HG03045 (cell line): ENCODE results near the gene PRR3.
A peak's percentile ranks its signal among the peaks of the same experiment; 100 is the strongest.
"Not testable (repeated sequence)": the region's sequence is repeated elsewhere in the genome, so short reads cannot be mapped to it uniquely, and the experiment has no call there.

Experiments
- ATAC-seq: cut with Tn5 transposase; IDR thresholded peaks from one replicate; pipeline ENCODE4 v1.9.1; 2021; ENCODE audit warnings: mild to moderate bottlenecking, moderate library complexity; ENCODE audit not compliant: unreplicated experiment

The PRR3 gene, protein sequence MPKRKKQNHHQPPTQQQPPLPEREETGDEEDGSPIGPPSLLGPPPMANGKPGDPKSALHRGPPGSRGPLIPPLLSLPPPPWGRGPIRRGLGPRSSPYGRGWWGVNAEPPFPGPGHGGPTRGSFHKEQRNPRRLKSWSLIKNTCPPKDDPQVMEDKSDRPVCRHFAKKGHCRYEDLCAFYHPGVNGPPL

DNA sequence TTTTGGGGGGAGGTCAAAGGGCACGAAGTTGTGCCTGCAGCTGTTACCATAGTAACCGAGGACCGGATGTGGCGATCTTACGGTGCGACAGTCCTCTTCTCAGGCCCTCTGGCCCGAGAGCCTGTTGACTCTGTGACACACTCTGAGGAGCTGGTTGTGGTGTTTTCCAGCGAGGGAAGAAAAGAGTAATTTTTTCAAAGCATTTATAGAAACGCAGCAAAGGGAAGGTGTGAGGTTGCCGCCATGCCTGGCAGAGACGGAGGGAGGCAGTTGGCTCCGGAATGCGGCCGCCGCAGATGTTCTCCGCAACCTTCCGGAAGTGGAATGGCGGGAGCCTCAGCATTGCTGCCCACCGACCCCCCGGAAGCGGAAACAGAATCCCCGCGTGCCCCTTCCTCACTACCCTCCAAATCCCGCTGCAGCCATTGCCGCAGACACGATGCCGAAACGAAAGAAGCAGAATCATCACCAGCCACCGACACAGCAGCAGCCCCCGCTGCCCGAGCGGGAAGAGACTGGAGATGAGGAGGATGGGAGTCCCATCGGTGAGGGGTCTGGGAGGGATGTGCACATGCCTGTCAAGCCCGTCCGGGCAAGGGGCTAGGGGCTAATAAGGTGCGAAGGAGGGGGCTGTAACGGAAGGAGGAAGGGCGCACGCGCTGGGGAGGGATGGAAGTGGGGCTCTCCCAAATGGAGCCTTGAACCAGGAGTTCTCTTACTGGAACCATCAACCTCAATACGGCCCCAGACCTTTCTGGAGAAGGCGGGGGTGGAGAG, at the start of gene PRR3:
Gene PRR3, plus strand, starts transcription at position 390 of the 777 bp plus-strand sequence. Its CDS starts 50 bp downstream, at position 440.
- ATAC-seq, result peak; percentile 54

DNA sequence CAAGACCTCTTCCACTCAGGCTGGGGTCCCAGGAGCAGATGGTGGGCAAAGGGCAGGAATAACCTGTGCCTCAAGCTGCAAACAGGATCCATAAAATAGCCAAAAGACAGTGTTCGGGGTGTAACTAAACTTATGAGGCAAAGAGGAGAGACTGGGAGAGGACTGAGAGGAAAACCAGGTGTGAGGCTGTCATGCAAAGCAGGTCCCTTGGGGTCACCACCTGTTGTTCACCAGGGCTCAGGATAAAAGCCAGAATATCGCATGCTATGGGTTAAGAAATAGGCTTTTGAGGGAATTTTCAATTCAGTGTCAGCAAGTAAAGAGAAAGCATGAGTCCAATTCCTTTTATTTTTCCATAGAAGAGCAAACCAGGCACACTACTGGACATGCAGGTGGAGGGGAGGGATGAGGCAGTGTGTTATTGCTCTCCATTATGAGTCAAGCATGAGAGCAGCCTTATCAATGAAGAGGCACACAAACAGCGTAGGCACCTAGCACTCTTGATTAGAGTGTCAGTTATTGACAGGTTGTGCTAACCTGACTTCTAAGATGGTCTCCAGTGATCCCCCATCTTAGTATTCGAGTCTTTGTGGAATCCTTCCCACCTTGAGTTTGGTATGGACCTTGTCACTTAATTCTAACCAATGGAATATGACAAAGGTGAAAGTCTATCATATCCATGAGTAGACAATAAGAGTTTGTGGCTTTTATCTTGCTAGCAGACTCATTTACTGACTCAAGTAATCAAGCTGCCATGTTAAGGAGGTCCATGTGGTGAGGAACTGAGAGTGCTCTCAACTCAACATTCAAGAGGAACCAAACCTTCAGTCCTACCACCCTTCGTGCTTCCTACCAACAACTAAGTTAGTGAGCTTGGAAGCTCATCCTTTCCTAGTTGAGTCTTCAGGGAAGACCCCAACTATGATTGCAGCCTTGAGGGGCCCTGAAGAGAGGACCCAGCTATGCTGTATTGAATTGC, 49.0 kb upstream of the PRR3 start:
- ATAC-seq, result no peak

DNA sequence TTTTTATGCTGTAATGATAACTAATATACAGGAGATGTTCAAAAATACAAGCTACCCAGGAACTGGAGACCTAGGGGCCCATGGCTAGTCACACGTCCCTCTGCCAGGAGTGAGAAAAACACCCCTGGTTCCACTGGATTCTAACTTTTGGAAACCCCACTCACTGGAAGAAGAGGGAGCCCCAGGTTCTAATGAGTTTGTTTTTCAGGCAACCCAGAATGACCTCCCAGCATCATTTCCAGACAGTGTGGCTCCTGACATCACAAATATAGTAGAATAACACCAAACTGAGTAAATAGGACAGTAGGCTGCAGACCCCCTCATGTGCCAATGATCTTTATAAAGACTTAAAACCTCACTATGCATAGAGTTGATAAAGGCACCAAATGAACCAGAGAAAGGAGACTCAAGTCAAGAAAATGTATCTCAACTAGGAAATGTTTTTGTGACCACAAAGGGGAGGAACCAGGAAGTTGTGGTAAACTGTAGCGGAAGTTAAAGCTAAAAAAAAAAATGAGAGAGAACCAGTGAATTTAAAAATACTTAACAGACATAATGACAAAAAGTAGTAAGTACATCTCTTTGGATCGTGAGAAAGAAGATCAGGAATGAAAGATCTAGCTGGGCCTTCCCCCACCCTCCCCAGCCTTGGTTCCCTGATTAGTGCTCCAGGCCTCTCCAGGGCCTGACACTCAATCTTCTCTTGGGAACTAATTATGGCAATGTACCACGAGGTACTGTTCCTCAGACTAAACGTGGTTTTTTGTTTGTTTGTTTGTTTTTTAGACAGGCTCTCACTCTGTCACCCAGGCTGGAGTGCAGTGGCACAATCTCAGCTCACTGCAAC, 48.0 kb upstream of the PRR3 start:
- ATAC-seq, result no peak

DNA sequence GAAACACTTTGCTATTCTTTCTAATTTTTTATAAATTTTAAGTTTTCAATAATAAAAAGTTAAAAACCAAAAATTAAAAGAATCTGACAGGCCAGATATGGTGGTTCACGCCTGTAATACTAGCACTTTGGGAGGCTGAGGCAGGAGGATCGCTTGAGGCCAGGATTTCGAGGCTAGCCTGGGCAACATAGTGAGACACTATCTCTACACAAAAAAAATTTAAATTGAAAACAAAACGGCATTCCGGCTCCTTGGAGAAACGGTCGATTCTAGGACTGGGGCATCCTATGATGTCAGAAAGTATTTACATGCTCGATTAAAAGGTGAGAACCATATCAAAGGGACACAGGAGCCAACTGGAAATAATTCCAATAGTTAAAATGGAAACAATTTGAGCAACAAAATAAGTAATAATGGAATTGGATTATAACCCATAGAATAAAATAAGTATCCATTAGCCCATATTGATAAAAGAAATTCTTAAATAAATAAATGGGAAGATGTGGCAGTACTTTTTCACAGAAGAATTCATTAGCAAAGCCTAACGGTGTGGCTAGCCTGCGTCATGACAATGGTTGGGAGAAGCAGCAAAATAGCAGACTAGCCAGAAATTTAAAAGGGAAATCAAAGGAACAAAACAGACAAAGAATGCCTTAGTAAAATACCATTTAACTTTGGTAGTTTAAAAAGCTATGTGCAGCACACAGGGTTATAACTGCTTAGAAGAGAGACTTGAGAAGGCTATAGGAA, 46.5 kb upstream of the PRR3 start:
- no peak for ATAC-seq

DNA sequence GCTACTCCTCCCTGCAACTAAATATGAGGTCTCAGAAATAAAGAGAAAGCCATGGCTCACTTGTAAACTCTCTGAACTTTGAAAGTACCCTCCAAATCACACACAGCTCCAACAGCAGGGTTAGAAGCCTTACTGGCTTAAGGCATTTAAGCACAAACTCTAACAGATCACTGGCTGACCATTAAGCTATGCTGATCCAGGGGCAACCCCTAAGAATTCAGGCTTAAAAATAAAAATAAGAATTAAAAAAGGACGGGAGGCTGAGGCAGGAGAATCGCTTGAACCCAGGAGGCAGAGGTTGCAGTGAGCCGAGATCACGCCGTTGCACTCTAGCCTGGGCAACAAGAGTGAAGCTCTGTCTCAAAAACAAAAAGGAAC, 45.9 kb upstream of the PRR3 start:
- no peak for ATAC-seq

DNA sequence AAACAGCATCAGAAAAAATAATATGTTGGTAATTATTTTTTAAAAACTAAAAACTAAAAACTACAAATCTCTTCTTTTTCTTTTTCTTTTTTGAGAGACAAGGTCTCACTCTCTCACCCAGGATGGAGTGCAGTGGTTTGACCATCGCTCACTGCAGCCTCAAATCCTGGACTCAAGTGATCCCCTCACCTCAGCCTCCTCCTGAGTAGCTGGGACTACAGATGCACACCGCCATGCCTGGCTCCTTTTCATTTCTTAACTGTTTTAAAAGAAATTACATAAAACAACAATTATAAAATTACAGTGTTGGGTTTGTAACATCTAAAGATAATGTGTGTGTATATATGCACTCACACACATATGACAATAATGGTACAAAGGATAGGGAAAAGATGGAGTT, 43.6 kb upstream of the PRR3 start:
- ATAC-seq, result no peak

DNA sequence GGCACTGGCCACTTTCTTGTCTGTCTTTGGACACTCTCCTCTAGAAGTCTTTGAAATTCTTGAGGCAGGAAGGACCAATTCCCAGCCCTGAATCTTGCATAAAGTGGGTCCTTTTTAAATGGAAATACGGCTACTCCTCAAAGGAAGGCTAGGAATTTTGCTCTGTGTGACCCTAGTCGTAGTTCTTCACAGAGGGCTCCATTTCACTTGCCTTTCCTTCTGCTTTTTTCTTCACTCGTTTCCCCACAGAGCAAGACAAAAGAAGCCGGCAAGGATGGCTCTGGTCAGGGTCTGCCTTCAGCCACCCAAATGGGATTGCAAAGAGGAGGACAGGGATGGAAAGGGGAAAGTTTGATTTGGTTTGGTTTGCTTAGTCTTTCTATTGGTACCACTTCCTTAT, 42.0 kb upstream of the PRR3 start:
- ATAC-seq, result no peak

DNA sequence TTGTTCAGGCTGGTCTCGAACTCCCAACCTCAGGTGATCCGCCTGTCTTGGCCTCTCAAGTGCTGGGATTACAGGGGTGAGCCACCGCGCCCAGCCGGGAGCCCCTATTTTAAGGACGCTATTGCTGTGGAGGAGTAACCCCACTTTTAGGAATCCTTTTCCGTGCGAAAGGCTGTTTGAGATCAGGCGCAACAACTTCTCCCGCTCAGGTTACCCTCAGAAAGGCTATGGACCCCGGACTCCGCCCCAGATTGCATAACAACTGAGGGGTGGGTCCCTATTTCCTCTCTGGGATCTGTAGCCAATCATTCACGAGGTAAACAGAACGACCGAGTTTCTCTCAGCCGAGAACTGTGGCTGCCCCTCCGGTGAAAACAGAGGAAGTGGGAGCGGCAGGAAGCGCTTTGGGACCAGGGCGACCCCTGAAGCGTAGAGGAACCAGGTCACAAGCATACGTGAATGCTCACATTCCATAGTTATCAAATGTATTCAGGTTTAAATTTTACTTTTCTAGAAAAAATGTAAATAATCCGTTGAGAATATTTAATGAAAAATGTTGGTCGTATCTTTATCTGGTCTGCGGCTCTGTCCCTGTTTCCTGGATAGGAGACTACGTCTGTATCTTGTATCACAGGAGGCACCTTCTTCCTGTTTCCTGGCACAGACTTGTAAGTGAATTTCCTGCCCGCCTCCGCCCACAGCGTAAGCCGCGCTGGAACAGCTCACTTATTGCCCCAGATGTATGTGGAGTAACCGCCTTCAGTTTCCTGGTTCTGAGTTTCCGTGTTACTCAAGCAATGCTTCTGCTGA, 40.9 kb upstream of the PRR3 start:
- peak; percentile 70 for ATAC-seq

DNA sequence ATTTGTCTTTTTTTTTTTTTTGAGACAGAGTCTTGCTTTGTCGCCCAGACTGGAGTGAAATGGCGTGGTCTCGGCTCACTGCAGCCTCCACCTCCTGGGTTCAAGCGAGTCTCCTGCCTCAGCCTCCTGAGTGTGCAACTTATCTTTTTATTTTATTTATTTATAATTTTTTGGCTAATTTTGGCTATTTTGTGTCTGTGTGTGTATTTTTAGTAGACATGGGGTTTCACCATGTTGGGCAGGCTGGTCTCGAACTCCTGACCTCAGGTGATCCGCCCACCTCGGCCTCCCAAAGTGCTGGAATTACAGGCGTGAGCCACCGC, 40.4 kb upstream of the PRR3 start:
- ATAC-seq, result not testable (repeated sequence)

DNA sequence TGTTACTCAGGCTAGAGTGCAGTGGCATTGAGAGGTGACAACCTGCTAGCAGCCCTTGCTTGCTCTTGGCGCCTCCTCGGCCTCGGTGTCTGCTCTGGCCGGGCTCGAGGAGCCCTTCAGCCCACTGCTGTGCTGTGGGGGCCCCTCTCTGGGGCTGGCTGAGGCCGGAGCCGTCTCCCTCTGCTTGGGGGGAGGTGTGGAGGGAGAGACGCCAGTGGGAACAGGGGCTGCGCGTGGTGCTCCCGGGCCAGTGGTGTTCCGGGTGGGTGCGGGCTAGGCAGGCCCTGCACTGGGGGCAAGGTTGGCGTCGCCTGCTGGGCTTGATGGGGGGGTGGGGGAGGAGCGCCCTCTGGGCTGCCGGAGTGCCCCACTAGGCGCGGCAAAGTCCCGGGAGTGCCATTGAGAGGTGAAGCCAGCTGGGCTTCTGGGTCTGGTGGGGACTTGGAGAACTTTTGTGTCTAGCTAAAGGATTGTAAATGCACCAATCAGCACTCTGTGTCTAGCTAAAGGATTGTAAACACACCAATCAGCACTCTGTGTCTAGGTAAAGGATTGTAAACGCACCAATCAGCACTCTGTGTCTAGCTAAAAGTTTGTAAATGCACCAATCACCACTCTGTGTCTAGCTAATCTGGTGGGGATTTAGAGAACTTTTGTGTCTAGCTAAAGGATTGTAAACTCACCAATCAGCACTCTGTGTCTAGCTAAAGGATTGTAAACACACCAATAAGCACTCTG, 39.2 kb upstream of the PRR3 start:
- not testable (repeated sequence) for ATAC-seq

DNA sequence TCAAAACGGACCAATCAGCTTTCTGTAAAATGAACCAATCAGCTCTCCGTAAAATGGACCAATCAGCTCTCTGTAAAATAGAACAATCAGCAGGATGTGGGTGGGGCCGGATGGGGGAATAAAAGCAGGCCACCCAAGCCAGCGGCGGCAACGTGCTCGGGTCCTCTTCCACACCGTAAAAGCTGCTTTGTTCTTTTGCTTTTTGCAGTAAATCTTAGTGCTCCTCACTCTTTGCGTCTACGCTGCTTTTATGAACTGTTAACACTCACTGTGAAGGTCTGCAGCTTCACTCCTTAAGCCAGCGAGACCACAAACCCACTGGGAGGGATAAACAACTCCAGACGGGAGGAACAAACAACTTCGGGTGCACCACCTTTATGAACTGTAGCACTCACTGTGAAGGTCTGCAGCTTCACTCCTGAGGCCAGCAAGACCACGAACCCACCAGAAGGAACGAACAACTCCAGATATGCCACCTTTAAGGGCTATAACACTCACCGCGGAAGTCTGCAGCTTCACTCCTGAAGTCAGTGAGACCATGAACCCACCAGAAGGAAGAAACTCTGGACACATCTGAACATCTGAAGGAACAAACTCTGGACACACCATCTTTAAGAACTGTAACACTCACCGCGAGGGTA, 38.5 kb upstream of the PRR3 start:
- ATAC-seq, result not testable (repeated sequence)

DNA sequence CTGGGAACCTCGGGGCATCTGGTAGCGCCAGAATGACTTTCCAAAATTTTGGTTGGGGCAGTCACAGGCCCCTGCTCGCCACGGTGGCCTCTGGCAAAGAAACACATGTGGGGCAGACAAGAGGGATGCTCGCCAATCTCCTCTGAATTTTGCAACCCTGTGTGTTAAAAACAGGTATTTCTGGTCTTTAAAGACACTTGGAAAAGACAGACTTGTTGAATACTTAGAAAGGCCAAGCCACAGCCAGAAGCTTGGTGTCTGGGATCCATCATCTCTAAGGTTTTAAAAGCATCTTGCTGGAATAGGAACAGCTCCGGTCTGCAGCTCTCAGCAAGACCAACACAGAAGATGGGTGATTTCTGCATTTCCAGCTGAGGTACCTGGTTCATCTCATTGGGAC, 36.6 kb upstream of the PRR3 start:
- ATAC-seq, result no peak

DNA sequence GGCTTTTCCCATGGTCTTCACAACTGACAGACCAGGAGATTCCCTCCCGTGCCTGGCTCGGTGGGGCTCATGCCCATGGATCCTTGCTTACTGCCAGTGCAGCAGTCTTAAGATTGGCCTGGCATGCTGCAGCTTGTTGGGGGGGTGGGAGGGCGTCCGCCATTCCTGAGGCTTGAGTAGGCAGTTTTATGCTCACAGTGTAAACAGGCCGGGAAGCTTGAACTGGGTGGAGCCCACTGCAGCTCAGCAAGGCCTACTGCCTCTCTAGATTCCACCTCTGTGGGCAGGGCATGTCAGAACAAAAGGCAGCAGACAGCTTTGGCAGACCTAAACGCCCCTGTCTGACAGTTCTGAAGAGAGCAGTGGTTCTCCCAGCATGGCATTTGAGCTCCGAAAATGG, 36.0 kb upstream of the PRR3 start:
- ATAC-seq, result not testable (repeated sequence)

DNA sequence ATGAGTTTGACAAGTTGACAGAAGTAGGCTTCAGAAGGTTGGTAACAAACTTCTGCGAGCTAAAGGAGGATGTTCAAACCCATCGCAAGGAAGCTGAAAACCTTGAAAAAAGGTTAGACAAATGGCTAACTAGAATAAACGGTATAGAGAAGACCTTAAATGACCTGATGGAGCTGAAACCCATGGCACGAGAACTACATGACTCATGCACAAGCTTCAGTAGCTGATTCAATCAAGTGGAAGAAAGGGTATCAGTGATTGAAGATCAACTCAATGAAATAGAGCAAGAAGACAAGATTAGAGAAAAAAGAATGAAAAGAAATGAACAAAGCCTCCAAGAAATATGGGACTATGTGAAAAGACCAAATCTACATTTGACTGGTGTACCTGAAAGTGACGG, 35.1 kb upstream of the PRR3 start:
- ATAC-seq, result not testable (repeated sequence)

DNA sequence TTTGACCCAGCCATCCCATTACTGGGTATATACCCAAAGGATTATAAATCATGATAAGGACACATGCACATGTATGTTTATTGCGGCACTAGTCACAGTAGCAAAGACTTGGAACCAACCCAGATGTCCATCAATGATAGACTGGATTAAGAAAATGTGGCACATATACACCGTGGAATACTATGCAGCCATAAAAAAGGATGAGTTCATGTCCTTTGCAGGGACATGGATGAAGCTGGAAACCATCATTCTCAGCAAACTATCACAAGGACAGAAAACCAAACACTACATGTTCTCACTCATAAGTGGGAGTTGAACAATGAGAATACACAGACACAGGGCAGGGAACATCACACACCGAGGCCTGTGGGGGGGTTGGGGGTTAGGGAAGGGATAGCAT, 30.7 kb upstream of the PRR3 start:
- ATAC-seq, result not testable (repeated sequence)

DNA sequence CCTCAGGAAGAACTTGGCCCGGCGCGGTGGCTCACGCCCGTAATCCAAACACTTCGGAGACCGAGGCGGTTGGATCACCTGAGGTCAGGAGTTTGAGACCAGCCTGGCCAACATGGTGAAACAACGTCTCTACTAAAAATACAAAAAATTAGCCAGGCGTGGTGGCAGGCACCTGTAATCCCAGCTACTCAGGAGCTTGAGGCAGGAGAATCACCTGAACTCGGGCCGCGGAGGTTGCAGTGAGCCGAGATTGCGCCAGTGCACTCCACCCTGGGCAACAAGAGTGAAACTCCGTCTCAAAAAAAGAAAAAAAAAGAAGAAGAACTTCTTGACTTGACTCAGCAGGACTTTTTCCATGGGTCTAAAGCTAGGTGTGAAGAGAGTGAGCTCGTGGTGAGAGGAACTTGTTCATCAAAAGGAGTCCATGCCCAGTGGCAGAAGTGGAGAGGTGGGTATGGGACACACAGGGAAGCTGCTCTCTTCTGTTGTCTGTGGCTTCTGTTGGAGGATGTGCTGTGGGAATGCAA, 27.7 kb upstream of the PRR3 start:
- peak; percentile 45 for ATAC-seq

DNA sequence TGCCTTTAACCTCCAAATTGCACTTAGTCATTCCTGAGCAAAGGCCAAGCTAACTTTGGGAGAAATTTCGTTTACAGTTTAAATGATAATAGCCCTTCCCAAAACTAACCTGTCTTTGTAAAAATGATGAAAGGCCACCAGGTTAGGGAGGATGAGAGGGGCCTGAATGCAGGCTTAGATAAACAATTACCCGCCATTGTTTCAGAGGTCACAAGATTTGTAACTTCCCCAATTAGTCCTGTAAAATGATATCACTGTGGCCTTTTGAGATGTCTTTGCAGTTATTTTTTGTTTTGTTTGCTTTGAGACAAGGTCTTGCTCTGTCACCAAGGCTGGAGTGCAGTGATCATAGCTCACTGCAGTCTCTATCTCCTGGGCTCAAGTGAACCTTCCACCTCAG, 27.1 kb upstream of the PRR3 start:
- ATAC-seq, result no peak
